ENCODE measurements around the gene TOP3A. TPM values are rescaled to one million over a fixed set of nuclear protein-coding genes. Genes with fewer than 3 reads are reported as not detected.

Gene TOP3A
- total RNA-seq, 1 experiment from 2014 or later: 48.8 TPM

GRCh38 chr17:18278867-18279266 lies 35.9 kb downstream of the TOP3A start:
- Histone ChIP-seq H3K4me1 (ENCODE audit: control insufficient read depth in 1 of 2, insufficient read depth in 2 of 2, low read length in 2 of 2) (no peaks in the 10 kb centered on the region), H3K4me2 (ENCODE audit: low read length) (no peak overlapping the region), H3K79me2 (ENCODE audit: insufficient read depth, low read length) (no peaks in the 10 kb centered on the region; the same call in 1 of the 2 replicates), H3K9me3 (ENCODE audit: control insufficient read depth in 1 of 2, insufficient read depth in 1 of 2, low read depth in 1 of 2, low read length in 2 of 2) (no peaks in the 10 kb centered on the region), H2AFZ (ENCODE audit: low read depth, low read length, poor library complexity, severe bottlenecking) (no peak overlapping the region), H3K27ac (ENCODE audit: low read depth, low read length) (no peak overlapping the region), H3K9me2 (ENCODE audit: insufficient read depth) (no peaks in the 10 kb centered on the region), H3K36me3 (ENCODE audit: control insufficient read depth in 1 of 2, insufficient read depth in 2 of 2, low read length in 2 of 2) (peaks cover 49 to 63% of the 10 kb centered on the region in 2 experiments), H3K9ac (ENCODE audit: low read length) (no peak overlapping the region), H4K20me1 (ENCODE audit: insufficient read depth) (peaks cover 3% of the 10 kb centered on the region; the same call in 1 of the 2 replicates), H3K4me3 (replicated peaks in 1 of 2; ENCODE audit: low read depth in 1 of 2, low read length in 2 of 2) (no peak overlapping the region), H3K27me3 (ENCODE audit: insufficient read depth, low read length) (no peaks in the 10 kb centered on the region)
- DNase-seq (ENCODE audit: low read depth, low spot score) (no peak), ATAC-seq (no peak)
- no TSS peak for BruUV-seq (replicated peaks)
- intact Hi-C loops (cut with micrococcal nuclease): no loop called here
- no peak for TF ChIP-seq SIN3A (IDR thresholded peaks at IDR 0.05; ENCODE audit: low read depth)
- no peak for TF ChIP-seq CEBPB (IDR thresholded peaks at IDR 0.05; ENCODE audit: low read depth)
- no peak for TF ChIP-seq CTCF (IDR thresholded peaks at IDR 0.05 in 2 of 3, conservative IDR thresholded peaks at IDR 0.05 in 1 of 3; ENCODE audit: borderline replicate concordance in 1 of 3, insufficient read depth in 1 of 3, low read depth in 2 of 3, low read length in 2 of 3)
- TF ChIP-seq ZNF274 (IDR thresholded peaks at IDR 0.05; ENCODE audit: low read depth, low read length): no peak
- TF ChIP-seq ZFX (IDR thresholded peaks at IDR 0.05): no peak
- no peak for TF ChIP-seq SRF (IDR thresholded peaks at IDR 0.05; ENCODE audit: low read depth)
- TF ChIP-seq ELF1 (IDR thresholded peaks at IDR 0.05; ENCODE audit: borderline replicate concordance, low read depth): no peak
- no peak for TF ChIP-seq POLR2A (IDR thresholded peaks at IDR 0.05; ENCODE audit: borderline replicate concordance, extremely low read depth, insufficient read depth, insufficient read length)
- no peak for TF ChIP-seq MAX (IDR thresholded peaks at IDR 0.05)
- no peak for TF ChIP-seq EZH2phosphoT487 (IDR thresholded peaks at IDR 0.05; ENCODE audit: borderline replicate concordance)
- TF ChIP-seq ATF3 (IDR thresholded peaks at IDR 0.05): no peak
- no peak for TF ChIP-seq FOSL1 (IDR thresholded peaks at IDR 0.05; ENCODE audit: low read depth)
- TF ChIP-seq SP1 (IDR thresholded peaks at IDR 0.05; ENCODE audit: low read depth): no peak
- TF ChIP-seq TCF7L2 (IDR thresholded peaks at IDR 0.05; ENCODE audit: borderline replicate concordance, extremely low read depth, insufficient read depth, insufficient read length): no peak
- ChIA-PET RAD21 (ENCODE audit: low non-redundant PET in 1 of 2, low total read pairs in 2 of 2, uncharacterized antibody in 2 of 2, unreplicated experiment in 2 of 2) (no interaction called here), CTCF (no interaction called here), POLR2A (no interaction called here)
